Loucy (cell line): ENCODE results near the gene TTYH3.

Experiments used
- CTCF ChIP-seq: fragments of 200-600 bp; sonication (generic); conservative IDR thresholded peaks from 2 replicates; pipeline ENCODE4 v1.5.1; 2014; ENCODE audit warnings: mild to moderate bottlenecking, antibody characterized with exemption, low read length
- EZH2phosphoT487 ChIP-seq: fragments of 200-600 bp; IDR thresholded peaks from 2 replicates; pipeline ENCODE4 v1.6.1; 2018; ENCODE audit warnings: antibody characterized with exemption, mild to moderate bottlenecking, moderate library complexity, borderline replicate concordance

GRCh38 chr7:2596464-2597272, 35.1 kb upstream of the TTYH3 start:
- TF ChIP-seq CTCF, result no peak
- no peak for TF ChIP-seq EZH2phosphoT487
